Omental fat pad (tissue), 4 donors: ENCODE results near the gene GRID1. TPM values are rescaled to one million over a fixed set of nuclear protein-coding genes. Genes with fewer than 3 reads are reported as not detected.
"Not testable (repeated sequence)": the region's sequence is repeated elsewhere in the genome, so short reads cannot be mapped to it uniquely, and the experiment has no call there.

Source experiments
- ATAC-seq: fragments of 150-250 bp; one replicate; pipeline ENCODE4 v1.9.1; 2016; ENCODE audit warnings: mild to moderate bottlenecking, moderate library complexity; ENCODE audit not compliant: low FRiP score
- DNase-seq: peaks from one replicate; pipeline ENCODE4 v3.0.0-alpha.2; 2019; ENCODE audit warnings: low spot score
- total RNA-seq, 4 donors: library from RNA; depleted of rRNA; stranded (reverse); fragments of >200 nt; gene quantifications; one replicate each; pipeline ENCODE4 v1.1.0, GENCODE V29; 2016
- TF ChIP-seq, protein P1 (sequence below), 3 donors: fragments of 450-650 bp; IDR thresholded peaks; one replicate each; pipeline ENCODE4 v1.5.1; 2016 to 2017; ENCODE audit warnings: antibody characterized with exemption in 3 of 3, mild to moderate bottlenecking in 3 of 3, moderate library complexity in 2 of 3

The GRID1 gene
- total RNA-seq, 4 donors from 2014 or later = 1.5 to 3.5 (median 2.4) TPM

DNA sequence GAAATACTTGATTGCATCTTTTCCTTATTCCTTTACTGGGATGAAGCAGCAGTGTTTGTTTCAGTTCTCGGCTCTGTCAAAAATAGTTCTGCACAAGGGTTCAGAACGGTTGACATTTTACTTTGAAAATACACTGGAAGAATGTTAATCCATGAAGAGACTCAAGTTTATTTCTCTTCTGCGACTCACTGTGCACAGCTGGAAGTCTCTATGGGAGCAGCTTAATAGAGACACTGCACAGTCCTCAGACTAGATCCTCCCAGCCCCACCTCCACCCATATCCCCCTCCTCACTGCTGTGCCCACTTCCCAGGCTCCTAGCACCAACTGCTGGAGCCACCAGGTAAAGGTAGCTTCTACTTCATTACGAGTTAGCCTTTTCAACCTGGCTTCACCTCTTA is 517.8 kb downstream of the GRID1 start:
- TF ChIP-seq, protein P1, sequence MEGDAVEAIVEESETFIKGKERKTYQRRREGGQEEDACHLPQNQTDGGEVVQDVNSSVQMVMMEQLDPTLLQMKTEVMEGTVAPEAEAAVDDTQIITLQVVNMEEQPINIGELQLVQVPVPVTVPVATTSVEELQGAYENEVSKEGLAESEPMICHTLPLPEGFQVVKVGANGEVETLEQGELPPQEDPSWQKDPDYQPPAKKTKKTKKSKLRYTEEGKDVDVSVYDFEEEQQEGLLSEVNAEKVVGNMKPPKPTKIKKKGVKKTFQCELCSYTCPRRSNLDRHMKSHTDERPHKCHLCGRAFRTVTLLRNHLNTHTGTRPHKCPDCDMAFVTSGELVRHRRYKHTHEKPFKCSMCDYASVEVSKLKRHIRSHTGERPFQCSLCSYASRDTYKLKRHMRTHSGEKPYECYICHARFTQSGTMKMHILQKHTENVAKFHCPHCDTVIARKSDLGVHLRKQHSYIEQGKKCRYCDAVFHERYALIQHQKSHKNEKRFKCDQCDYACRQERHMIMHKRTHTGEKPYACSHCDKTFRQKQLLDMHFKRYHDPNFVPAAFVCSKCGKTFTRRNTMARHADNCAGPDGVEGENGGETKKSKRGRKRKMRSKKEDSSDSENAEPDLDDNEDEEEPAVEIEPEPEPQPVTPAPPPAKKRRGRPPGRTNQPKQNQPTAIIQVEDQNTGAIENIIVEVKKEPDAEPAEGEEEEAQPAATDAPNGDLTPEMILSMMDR (IDR thresholded peaks at IDR 0.05) = no peak
- ATAC-seq (no peak), DNase-seq (no peak)

GRCh38 chr10:85847085-85847484 is 519.5 kb downstream of the GRID1 start:
- DNase-seq (no peak), ATAC-seq (no peak)

GRCh38 chr10:85838660-85839059 is 527.9 kb downstream of the GRID1 start:
- not testable (repeated sequence) for ATAC-seq, DNase-seq

More at GRCh38 chr10:85847085-85847484, 519.5 kb downstream of the GRID1 start:
- TF ChIP-seq, protein P1 (IDR thresholded peaks at IDR 0.05) = no peak

DNA sequence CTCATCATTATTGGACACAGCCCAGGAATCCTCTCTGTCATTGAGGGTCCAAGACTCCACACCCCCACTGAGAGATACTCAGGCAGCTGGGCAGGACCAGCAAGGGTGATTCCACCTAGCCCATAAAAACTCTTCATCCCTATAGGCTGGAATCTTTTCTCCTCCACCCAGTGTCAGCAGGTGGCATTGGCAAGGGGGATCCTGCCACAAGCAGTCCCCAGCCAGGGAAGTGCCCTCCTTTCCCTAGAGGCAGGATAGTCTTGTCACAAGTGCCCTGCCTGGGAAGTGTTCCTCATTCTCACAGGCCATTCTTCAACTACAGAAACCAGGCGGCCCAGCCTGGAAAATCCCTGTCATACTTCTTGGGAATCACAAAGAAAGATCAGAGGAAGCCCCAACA is 533.6 kb downstream of the GRID1 start:
- ATAC-seq = no peak
- TF ChIP-seq, protein P1 (IDR thresholded peaks at IDR 0.05) = no peak
- no peak for DNase-seq

DNA sequence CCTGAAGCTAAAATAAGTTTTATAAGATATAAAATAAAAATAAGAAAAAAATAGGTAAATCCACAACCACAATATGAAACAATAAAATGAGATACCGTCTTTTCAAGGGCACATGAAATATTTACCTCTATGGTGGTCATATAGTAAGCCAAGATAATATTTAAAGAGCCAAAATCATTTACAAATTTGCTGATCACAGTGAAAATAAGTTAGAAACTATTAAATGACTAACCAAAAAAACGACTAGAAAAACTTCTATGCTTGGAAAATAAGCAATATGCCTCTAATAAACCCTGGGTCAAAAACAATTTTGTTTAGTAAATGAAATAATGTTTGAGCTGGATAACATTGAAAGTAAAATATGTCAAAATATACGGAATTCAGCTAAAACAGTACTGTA is 535.2 kb downstream of the GRID1 start:
- DNase-seq (no peak), ATAC-seq (no peak)
- TF ChIP-seq, protein P1 (IDR thresholded peaks at IDR 0.05) = no peak

- DNase-seq (no peak), ATAC-seq (no peak)
Observed at GRCh38 chr10:85826377-85826776, 540.2 kb downstream of the GRID1 start.

DNA sequence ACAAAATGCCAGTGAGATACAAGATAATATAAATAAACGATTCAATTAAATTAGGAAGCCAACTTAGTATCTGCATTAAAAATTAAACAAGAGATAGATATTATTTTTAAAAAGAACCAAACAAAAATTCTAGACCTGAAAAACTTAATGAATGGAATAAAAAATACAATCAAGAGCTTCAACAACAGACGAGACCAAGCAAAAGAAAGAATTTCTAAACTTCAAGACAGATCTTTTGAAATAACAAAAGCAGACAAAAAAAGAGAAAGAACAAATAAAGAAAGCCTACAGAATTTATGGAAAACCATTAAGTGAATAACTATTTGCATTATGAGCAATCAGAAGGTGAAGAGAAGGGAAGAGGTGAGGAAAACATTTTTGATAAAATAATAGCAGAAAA is 555.2 kb downstream of the GRID1 start:
- TF ChIP-seq, protein P1 (IDR thresholded peaks at IDR 0.05) = no peak
- DNase-seq (no peak), ATAC-seq (no peak)

More at GRCh38 chr10:85826377-85826776, 540.2 kb downstream of the GRID1 start:
- TF ChIP-seq, protein P1 (IDR thresholded peaks at IDR 0.05) = no peak

- TF ChIP-seq, protein P1 (IDR thresholded peaks at IDR 0.05) = no peak
- no peak for DNase-seq
Observed at GRCh38 chr10:85810674-85811073, 555.9 kb downstream of the GRID1 start.

More at GRCh38 chr10:85810674-85811073, 555.9 kb downstream of the GRID1 start:
- ATAC-seq = no peak
